CD14-positive monocyte (primary cell): ENCODE data around the gene TTC1. TPM values are rescaled to one million over a fixed set of nuclear protein-coding genes. Genes with fewer than 3 reads are reported as not detected.

Source experiments
- DNase-seq, 3 donors: peaks; one replicate each; pipeline ENCODE4 v3.0.0-alpha.2; 2011 to 2022
- H2AFZ ChIP-seq: 2 replicates; pipeline ENCODE4 v1.6.0; 2012; ENCODE audit warnings: mild to moderate bottlenecking, low read depth, low read length, inconsistent platforms; ENCODE audit not compliant: insufficient read depth, poor library complexity, severe bottlenecking
- H3K27ac ChIP-seq, 2 donors: 1 replicate in 1 of 2; 2 replicates in 1 of 2; pipeline ENCODE4 v1.5.1; 2012 to 2013; ENCODE audit warnings: low read length in 2 of 2, control low read depth in 1 of 2, inconsistent platforms in 1 of 2, low read depth in 1 of 2, mild to moderate bottlenecking in 1 of 2
- H3K27me3 ChIP-seq, 2 donors: one replicate each; pipeline versions ENCODE4 v1.6.0 to v1.6.1; 2011 to 2013; ENCODE audit warnings: low read length in 2 of 2; ENCODE audit not compliant: control insufficient read depth in 2 of 2, insufficient read depth in 2 of 2
- H3K36me3 ChIP-seq, 2 donors: replicated peaks in 1 of 2; 1 replicate in 1 of 2; 2 replicates in 1 of 2; pipeline versions ENCODE4 v1.5.1 to v1.6.1; 2012 to 2013; ENCODE audit warnings: low read length in 2 of 2, control low read depth in 1 of 2, inconsistent platforms in 1 of 2, mild to moderate bottlenecking in 1 of 2; ENCODE audit not compliant: insufficient read depth in 2 of 2, control insufficient read depth in 1 of 2
- H3K4me1 ChIP-seq, 2 donors: 1 replicate in 1 of 2; 2 replicates in 1 of 2; pipeline versions ENCODE4 v1.5.1 to v1.6.1; 2012 to 2013; ENCODE audit warnings: low read length in 2 of 2, control low read depth in 1 of 2, inconsistent platforms in 1 of 2, mild to moderate bottlenecking in 1 of 2, moderate library complexity in 1 of 2; ENCODE audit not compliant: insufficient read depth in 2 of 2, control insufficient read depth in 1 of 2
- H3K4me2 ChIP-seq: replicated peaks from 2 replicates; pipeline ENCODE3; 2012; ENCODE audit warnings: low read length, moderate library complexity, mild to moderate bottlenecking; ENCODE audit not compliant: poor library complexity, severe bottlenecking; ENCODE audit errors: extremely low read depth
- H3K4me3 ChIP-seq, 3 experiments: fragments of 200-600 bp in 1 of 3; sonication (generic) in 1 of 3; replicated peaks in 1 of 3; 1 replicate in 2 of 3; 2 replicates in 1 of 3; pipeline ENCODE4 v1.5.1; 2011 to 2013; ENCODE audit warnings: low read length in 3 of 3, mild to moderate bottlenecking in 3 of 3, control low read depth in 2 of 3, low read depth in 2 of 3, inconsistent platforms in 1 of 3, moderate library complexity in 1 of 3
- H3K79me2 ChIP-seq: 2 replicates; pipeline ENCODE4 v1.6.0; 2012; ENCODE audit warnings: mild to moderate bottlenecking, control low read depth, inconsistent platforms, low read length, moderate library complexity; ENCODE audit not compliant: insufficient read depth
- H3K9ac ChIP-seq: 2 replicates; pipeline ENCODE4 v1.6.0; 2017; ENCODE audit warnings: low read length, mild to moderate bottlenecking; ENCODE audit not compliant: insufficient read depth, poor library complexity, severe bottlenecking
- H3K9me3 ChIP-seq, 2 donors: replicated peaks in 1 of 2; 1 replicate in 1 of 2; 2 replicates in 1 of 2; pipeline versions ENCODE4 v1.5.1 to v1.6.1; 2012 to 2013; ENCODE audit warnings: low read length in 2 of 2, control low read depth in 1 of 2; ENCODE audit not compliant: control insufficient read depth in 1 of 2, insufficient read depth in 1 of 2
- H4K20me1 ChIP-seq: 2 replicates; pipeline ENCODE4 v1.6.0; 2012; ENCODE audit warnings: mild to moderate bottlenecking, low read length, control low read depth, moderate library complexity; ENCODE audit not compliant: insufficient read depth
- H3K27ac Mint-ChIP-seq, 7 donors: one replicate each; pipeline ENCODE4 v1.8.0; 2020; ENCODE audit warnings: mild to moderate bottlenecking in 7 of 7, mixed read lengths in 7 of 7, moderate library complexity in 6 of 7, inconsistent platforms in 2 of 7
- H3K27me3 Mint-ChIP-seq, 3 donors: one replicate each; pipeline ENCODE4 v1.8.0; 2021 to 2022; ENCODE audit warnings: low read depth in 3 of 3, mild to moderate bottlenecking in 3 of 3, mixed read lengths in 3 of 3, moderate library complexity in 3 of 3, inconsistent platforms in 1 of 3
- H3K36me3 Mint-ChIP-seq, 2 donors: one replicate each; pipeline ENCODE4 v1.8.0; 2020; ENCODE audit warnings: mixed read lengths in 2 of 2, inconsistent platforms in 1 of 2, mild to moderate bottlenecking in 1 of 2
- H3K4me1 Mint-ChIP-seq: one replicate; pipeline ENCODE4 v1.8.0; 2020; ENCODE audit warnings: mild to moderate bottlenecking, mixed read lengths
- H3K4me3 Mint-ChIP-seq, 2 donors: one replicate each; pipeline ENCODE4 v1.8.0; 2020; ENCODE audit warnings: mild to moderate bottlenecking in 2 of 2, mixed read lengths in 2 of 2, moderate library complexity in 1 of 2
- H3K9me3 Mint-ChIP-seq, 7 donors: one replicate each; pipeline ENCODE4 v1.8.0; 2020 to 2022; ENCODE audit warnings: mixed read lengths in 7 of 7, mild to moderate bottlenecking in 6 of 7, moderate library complexity in 6 of 7, inconsistent platforms in 2 of 7
- WGBS: methylation state at CpG from one replicate; pipeline ENCODE4 v1.1.5; 2013; ENCODE audit warnings: missing lambda C conversion rate; ENCODE audit not compliant: insufficient coverage; 5-methylcytosine and 5-hydroxymethylcytosine counted together
- intact Hi-C, 2 donors: fragments of 100-400 bp; cut with micrococcal nuclease; formaldehyde crosslinking; loops; one replicate each; pipeline versions ENCODE4 v1.15.0 to v1.15.1; 2023
- polyA plus RNA-seq, 3 donors: library from polyadenylated mRNA; depleted of rRNA in 1 of 3; unstranded in 2 of 3; stranded (reverse) in 1 of 3; fragments of 300-500 nt in 2 of 3; fragments of >200 nt in 1 of 3; fragmentation: Illumina TruSeq in 2 of 3; gene quantifications; 1 replicate in 2 of 3; 2 replicates in 1 of 3; pipeline ENCODE4 v1.2.3, GENCODE V29; 2012 to 2021
- TF ChIP-seq, protein P1 (sequence below): fragments of 200-600 bp; IDR thresholded peaks from one replicate; pipeline ENCODE4 v1.8.0; 2022; ENCODE audit warnings: antibody characterized with exemption, mild to moderate bottlenecking

TTC1 gene
- polyA plus RNA-seq, 3 donors: 11.4 to 63.4 (median 63.0) TPM

- Histone ChIP-seq H4K20me1 (no peaks in the 10 kb centered on the region), H3K79me2 (peaks cover 80% of the 10 kb centered on the region), H3K9ac (no peak overlapping the region), H3K4me3 (peak overlapping the region in 1 of 3 experiments; percentile 44), H3K27ac (peak overlapping the region; percentile 59 to 70), H3K9me3 (no peaks in the 10 kb centered on the region), H3K27me3 (no peaks in the 10 kb centered on the region), H2AFZ (no peak overlapping the region), H3K36me3 (peaks cover 7 to 16% of the 10 kb centered on the region in 2 donors), H3K4me1 (peaks cover 72 to 85% of the 10 kb centered on the region in 2 donors), H3K4me2 (peak overlapping the region; percentile 50)
- DNase-seq: peak; percentile 38 to 80 (median 68)
- H3K36me3 Mint-ChIP-seq: peaks cover 20 to 27% of the 10 kb centered on the region in 2 donors
- peak overlapping the region in 1 of 2 donors; percentile 21 for H3K4me3 Mint-ChIP-seq
- no peaks in the 10 kb centered on the region for H3K27me3 Mint-ChIP-seq
- peaks cover 82% of the 10 kb centered on the region for H3K4me1 Mint-ChIP-seq
- no CpG with 5 or more reads among the region's 4 CpGs for WGBS
- H3K27ac Mint-ChIP-seq: peak overlapping the region; percentile 71 to 92 (median 88)
- no peaks in the 10 kb centered on the region for H3K9me3 Mint-ChIP-seq
- TF ChIP-seq, protein P1, sequence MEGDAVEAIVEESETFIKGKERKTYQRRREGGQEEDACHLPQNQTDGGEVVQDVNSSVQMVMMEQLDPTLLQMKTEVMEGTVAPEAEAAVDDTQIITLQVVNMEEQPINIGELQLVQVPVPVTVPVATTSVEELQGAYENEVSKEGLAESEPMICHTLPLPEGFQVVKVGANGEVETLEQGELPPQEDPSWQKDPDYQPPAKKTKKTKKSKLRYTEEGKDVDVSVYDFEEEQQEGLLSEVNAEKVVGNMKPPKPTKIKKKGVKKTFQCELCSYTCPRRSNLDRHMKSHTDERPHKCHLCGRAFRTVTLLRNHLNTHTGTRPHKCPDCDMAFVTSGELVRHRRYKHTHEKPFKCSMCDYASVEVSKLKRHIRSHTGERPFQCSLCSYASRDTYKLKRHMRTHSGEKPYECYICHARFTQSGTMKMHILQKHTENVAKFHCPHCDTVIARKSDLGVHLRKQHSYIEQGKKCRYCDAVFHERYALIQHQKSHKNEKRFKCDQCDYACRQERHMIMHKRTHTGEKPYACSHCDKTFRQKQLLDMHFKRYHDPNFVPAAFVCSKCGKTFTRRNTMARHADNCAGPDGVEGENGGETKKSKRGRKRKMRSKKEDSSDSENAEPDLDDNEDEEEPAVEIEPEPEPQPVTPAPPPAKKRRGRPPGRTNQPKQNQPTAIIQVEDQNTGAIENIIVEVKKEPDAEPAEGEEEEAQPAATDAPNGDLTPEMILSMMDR: no peak
- intact Hi-C loops: loop anchor here in 1 of 2 donors (10.0 kb wide), 1 partner anchor 237 kb away; no protein-coding TSS in a partner anchor
Measured at GRCh38 chr5:160097991-160098390, 89.1 kb downstream of the TTC1 start.

DNA sequence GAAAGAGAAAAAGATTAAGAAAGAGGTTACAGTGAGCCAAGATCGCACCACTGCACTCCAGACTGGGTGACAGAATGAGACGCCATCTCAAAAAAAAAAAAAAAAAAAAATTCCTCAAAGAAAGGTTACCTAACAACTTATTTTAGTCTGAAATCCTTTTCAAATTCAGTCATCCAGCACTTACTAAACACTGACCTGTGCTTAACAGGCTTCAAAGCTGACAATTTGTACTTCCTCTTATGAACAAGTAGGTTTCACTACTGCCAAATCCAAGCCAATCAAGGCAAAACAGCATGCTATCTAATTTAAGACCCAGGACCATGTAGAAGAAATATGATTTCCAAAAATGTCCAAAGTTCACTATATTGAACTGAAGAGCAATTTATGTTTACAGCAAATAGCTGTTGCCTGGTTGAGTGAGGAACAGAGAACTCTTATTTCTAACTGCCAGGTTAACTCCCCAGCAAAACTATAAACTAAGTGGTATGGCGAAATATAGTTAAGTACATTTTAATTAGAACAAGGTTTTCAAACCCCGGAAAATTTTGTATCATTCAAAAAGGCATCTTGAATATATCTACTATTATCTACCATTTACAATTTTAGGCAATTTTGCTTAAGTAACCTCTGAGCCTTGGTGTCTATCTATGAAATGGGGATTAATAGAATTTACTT is 96.9 kb downstream of the TTC1 start:
- peaks cover 5% of the 10 kb centered on the region for H4K20me1 ChIP-seq
- no peaks in the 10 kb centered on the region for H3K9me3 ChIP-seq
- H3K36me3 ChIP-seq: peaks cover 5 to 11% of the 10 kb centered on the region in 2 donors
- peak overlapping the region; percentile 25 for H3K4me2 ChIP-seq
- peak overlapping the region; percentile 29 to 54 for H3K27ac ChIP-seq
- WGBS: no CpG with 5 or more reads among the region's 4 CpGs
- Mint-ChIP-seq H3K27ac (peak overlapping the region; percentile 51 to 89 (median 71)), H3K27me3 (no peaks in the 10 kb centered on the region), H3K4me3 (no peak overlapping the region), H3K9me3 (no peaks in the 10 kb centered on the region), H3K36me3 (peaks cover 22 to 42% of the 10 kb centered on the region in 2 donors), H3K4me1 (peaks cover 63% of the 10 kb centered on the region)
- no peaks in the 10 kb centered on the region for H3K27me3 ChIP-seq
- no peak overlapping the region for H2AFZ ChIP-seq
- peaks cover 45 to 52% of the 10 kb centered on the region in 2 donors for H3K4me1 ChIP-seq
- peak; percentile 48 to 72 (median 62) for DNase-seq
- intact Hi-C loops: no loop called here
- H3K9ac ChIP-seq: no peak overlapping the region
- H3K4me3 ChIP-seq: peak overlapping the region in 1 of 3 experiments; percentile 15
- TF ChIP-seq, protein P1: no peak
- peaks cover 86% of the 10 kb centered on the region for H3K79me2 ChIP-seq
